Embryonic facial prominence (tissue), 1 donor: ENCODE data around the gene CCDC92.
"Not testable (repeated sequence)": the region's sequence is repeated elsewhere in the genome, so short reads cannot be mapped to it uniquely, and the experiment has no call there.

Experiments
- DNase-seq: peaks from one replicate; pipeline ENCODE4 v3.0.0-alpha.2; 2016; ENCODE audit errors: extremely low spot score

The CCDC92 gene

DNA sequence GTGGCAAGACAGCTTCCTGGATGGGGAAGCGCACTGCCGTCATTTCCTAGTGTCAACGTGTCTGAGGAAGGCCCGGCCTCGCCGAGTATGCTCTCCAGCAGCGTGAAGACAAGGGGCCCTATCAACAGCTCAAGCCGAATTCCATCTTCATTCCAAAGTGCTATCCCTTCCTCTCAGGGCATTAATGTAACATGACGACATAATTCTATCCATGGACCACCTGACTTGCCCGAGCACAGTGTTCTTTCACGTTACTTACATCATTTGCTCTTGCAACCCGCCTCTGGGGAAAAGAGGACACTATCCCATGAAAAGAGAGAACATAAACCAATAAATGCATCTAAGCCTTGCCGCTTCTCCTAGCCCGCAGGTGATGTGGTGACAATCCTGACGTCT, 22.9 kb downstream of the CCDC92 start:
- DNase-seq, result no peak

DNA sequence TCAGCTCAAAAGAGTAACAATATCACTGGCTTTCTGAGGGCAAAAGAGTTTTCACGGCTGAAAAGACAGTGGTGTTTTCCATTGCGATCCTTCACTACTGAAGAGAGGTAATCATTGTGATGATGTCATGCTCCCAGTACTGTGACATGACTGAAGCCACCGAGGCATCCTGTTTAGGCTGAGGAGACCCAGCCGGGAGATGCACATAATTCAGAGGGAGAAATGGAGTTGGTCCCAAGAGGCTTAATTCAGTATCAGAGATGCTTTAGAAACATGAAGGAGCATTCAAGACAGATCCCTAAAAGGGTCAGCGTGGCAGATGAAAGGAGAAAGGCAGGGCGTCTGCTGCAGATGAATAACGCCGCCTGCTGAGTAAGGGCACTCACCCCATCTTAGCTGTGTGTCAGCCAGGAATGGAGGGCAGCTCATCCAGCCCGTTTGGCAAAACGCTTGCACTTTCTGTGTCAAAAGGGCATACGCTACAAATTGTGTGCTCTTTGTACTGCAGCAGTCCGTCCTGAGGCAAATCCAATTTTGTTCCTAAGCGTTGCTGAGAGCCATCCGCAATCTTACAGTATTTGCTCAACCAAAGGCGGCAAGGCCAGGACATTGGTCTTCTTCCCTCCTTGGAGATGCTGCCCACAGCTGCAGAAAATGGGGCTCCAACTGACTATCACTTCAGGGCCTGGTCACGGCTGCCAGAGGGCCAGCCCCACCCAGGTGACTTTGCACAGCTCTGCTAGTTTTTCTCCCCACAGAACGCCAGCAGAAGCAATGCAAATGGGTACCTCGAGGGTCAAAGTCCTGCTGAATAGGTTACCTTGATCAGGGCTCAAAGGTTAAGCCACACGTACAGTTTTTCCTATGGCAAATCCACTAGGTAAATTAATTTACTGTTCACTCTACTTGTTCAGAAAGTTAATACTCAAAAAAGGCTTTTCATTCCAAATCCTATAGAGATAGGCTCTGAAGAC, 23.5 kb downstream of the CCDC92 start:
- DNase-seq, result no peak

DNA sequence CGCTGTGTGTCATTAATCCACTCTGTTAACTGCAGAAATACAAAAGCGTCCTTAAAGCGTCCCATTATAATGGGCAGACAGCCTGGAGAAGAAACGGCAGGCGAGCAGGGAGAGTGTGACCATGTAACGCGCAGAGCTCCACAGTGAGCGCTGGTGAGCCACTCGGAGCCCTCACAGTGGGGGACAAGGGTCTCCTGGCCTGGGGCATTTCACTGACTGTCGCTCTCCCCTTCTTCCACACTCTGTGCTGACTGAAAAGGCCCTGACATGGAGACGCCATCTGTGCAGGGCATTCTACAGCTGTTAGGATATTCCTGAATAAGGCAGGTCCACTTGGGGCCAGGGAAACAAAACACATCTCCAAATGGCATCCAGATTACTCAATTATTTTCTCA, 24.2 kb downstream of the CCDC92 start:
- no peak for DNase-seq

DNA sequence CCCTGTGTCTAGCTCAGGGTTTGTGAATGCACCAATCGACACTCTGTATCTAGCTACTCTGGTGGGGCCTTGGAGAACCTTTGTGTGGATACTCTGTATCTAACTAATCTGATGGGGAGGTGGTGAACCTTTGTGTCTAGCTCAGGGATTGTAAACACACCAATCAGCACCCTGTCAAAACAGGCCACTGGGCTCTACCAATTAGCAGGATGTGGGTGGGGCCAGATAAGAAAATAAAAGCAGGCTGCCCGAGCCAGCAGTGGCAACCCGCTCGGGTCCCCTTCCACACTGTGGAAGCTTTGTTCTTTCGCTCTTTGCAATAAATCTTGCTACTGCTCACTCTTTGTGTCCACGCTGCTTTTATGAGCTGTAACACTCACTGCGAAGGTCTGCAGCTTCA, 25.1 kb downstream of the CCDC92 start:
- not testable (repeated sequence) for DNase-seq

DNA sequence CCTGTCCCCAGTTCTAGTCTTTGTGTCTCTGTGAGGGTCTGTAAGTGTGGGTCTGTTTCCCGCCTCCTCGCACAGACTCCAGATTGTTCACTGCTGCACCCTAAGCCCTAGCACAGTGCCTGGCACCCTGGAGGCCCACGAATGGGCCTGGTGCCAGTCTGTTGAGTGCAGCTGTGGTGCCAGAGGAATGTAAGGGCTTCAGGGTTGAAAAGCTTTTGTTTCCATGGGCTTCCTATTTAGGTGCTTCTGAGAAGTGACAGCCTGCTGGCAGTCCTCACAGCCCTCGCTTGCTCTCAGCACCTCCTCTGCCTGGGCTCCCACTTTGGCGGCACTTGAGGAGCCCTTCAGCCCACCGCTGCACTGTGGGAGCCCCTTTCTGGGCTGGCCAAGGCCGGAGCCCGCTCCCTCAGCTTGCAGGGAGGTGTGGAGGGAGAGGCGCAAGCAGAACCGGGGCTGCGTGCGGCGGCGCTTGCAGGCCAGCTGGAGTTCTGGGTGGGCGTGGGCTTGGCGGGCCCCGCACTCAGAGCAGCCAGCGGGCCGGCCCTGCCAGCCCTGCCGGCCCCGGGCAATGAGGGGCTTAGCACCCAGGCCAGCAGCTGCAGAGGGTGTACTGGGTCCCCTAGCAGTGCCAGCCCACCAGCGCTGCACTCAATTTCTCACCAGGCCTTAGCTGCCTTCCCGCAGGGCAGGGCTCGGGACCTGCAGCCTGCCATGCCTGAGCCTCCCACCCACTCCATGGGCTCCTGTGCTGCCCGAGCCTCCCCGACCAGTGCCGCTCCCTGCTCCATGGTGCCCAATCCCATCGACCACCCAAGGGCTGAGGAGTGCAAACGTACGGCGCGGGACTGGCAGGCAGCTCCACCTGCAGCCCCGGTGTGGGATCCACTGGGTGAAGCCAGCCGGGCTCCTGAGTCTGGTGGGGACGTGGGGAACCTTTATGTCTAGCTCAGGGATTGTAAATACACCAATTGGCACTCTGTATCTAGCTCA, 25.8 kb downstream of the CCDC92 start:
- DNase-seq, result not testable (repeated sequence)

DNA sequence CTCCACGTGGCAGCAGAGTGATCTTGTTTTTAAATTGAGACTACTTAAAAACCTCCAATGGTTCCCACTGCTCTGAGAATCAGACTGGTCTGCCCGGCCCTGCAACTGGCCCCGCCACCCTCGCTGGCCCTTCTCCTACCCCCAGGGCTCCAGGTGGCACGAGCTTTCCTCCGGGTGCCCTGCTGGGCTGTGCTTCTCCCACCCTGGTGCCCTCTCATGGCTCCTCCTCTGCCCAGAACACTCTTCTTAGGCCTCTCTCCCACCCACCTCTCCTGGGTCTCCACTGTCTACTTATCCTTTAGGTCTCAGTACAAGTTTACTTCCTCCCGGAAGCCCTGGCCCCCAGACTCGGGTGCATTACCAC, 26.5 kb downstream of the CCDC92 start:
- DNase-seq, result no peak

DNA sequence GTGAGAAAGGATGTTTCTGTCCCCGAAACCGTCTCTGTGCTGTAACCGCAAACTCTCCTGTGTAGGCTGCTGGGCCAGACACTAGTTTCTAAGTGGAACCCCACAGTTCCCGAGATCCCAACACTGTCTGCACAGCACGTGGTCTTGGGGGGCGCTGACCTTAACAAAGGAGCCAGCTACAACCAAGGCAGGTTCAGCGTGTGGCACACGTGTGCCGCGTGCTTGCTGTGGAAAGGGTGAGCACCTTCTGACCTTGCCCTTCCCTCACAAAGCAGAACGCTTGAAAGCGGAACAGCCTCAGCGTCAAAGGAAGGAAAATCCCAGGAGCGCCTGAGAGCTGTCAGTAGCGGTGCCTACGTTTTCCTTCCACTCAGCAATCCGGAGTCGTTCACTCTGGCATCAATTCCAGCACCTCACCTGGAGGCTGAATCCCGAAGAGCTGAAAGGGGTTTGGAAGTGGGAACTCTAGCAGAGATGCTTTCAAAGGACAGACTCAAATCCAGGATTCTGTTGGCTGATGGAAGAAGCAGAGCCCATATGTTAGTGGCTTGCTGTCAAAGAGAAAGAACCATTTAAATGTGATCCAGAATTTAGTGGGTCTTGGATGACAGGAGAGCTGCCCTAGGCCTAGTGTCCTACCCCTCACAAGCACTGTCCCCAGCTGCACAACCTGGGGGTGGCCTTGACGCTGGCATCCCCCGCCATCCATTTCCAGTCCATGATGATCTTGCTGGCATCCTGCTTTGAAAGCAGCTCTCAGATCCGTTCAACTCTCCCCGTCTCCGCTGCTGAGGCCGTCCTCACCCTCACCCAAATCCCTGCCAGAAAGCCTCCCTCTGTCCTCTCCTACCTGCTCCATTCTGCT, 27.1 kb downstream of the CCDC92 start:
- DNase-seq, result no peak

DNA sequence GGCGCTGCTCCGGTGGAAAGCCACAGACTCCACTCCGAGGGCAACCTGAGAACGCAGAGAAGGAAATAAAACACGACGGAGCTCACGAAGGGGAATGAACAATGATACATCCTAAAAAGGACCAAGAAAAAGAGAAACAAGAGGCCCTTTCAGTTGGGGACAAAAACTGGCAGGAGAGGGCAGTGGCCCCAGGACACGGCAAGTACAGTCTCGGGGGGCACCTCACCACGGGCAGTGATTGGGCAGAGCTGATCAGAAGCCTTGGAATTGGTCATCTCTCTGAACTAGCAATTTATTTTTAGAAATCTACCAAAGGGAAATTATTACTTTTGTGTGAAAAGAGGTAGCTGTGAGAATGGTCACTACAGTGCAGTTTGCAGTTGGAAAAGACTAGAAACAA, 27.9 kb downstream of the CCDC92 start:
- no peak for DNase-seq

DNA sequence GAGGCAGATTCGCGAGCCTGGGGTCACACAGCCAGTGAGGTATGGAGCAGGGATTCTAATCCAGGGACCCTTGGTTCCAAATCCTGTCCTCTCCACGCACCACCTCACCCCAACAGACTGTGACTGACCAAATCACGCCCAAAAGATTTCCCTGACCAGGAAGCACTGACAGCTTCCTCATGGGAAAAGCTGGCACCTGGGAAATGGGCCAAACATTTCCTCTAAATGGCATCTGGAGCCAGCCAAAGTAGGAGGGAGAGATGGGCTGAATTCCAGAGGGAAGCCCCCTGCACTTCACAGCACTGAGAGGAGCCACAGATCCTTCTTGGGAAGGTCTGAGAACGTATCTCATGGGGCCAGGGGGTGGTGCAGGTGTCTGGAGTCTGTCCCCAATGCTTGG, 28.8 kb downstream of the CCDC92 start:
- DNase-seq, result no peak

DNA sequence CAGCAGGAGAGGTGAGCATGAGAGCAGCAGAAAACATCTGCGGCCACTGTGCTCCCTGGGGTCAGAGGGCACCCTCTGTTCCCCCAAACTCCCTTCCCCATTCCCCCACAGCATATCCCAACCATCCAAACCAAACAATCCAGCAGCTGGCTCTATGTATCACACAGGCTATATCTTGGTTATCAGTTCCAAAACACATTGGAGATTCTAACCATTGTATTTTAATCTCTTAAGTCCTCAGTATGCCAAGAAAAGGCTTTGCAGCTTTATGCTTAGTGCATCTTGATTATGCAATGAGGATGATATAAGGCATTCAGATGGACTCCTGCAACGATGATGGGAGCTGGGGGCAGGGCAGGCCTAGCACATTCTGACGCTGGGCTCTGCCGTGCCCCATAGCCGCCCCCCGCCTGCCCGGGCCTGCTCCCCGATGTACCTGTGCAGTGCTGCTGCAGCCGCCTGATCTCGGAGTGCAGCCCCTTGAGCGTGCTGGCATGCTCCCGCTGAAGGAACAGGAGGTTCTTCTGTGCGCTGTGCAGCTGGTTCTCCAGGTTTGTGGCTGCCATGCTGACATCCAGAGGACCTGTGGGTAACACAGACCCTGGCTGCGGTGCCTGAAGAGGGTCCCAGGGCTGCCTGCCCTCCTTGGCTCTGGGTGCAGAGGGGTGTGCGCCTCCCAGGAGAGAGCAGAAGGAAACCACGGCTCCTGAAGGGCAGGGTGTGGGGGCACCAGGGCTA, 29.6 kb downstream of the CCDC92 start:
- DNase-seq, result no peak

DNA sequence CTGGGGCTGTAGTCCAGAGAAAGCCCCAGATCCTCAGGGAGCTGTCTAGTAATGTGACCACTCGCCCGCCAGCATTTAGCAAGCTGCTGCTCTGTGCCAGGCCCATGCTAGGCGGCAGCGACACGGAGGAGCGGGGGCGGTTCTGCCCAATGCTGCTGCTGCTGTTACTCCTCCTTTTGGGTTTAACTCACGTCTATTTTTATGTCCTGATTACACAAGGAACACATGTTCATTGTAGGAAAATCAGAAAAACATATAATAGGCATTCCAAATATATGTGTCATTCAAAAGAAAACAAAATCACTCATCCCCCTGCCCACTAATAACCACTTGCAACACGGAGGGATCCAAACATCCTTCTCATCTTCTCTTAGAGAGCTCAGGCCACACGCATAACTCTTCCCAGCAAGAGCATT, 30.4 kb downstream of the CCDC92 start:
- DNase-seq, result no peak

DNA sequence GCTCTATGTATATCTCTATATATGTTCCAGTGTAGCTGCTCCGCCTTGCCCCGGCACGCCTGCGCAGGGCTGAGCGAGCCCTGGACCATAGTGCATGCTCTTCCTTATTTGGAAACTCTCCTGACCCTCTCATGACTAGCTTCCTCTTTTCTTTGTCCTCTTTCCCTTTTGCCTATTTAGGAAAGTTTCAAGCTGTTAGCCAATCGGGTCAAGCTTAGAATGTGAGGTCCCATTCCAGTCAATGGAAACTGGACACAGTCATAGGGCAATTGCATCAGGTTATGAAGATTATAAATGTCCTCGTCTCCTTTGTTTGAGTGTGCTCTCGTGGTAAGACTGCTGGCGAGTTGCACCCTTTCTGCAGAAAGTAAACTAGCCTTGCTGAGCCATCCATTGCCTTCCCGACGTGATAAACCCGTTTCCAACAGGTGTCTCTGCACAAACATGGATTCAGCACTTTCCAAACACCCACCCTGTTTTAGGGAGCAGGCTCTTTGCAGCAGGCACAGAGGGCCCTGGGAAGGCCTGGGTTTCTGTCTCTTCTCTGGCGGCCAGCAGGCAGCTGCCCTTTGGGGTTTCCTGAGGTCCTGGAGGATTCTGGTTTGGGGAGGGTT, 30.9 kb downstream of the CCDC92 start:
- DNase-seq, result no peak

DNA sequence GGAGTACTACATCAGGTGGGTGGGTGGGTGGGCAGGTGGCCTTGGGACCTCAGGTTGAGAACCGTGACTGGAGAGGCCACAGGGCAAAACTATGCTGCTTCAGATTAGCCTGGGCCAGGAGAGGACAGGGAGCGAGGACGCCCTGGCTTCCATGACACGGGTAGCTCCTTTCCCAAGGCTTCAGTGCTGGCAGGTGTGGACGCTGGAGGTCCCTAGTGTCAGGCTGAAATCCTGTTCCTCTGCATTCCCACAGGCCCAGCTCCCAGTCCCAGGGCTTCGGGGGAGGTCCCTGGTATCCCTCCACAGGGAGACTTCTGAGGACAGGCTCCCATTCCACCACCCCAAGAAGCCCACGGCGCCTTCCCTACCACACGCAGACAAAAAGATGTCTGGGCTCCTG, 31.6 kb downstream of the CCDC92 start:
- no peak for DNase-seq

DNA sequence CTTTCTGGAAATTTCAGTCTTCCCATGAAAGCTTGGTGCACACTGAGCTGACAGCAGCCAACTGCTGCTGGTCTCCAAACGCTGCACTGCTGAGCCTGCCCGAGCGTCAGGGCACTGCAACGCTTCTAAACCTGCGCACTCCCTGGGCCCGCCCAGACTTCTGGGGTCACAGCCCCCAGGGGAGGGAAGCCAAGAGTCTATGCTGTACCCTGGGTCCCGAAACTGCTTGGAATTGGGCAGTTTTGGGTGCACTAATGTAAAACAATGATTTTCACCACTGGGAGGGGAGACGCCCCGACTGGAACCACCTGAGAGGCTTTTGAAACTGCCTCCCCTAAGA, 32.0 kb downstream of the CCDC92 start:
- DNase-seq, result no peak

DNA sequence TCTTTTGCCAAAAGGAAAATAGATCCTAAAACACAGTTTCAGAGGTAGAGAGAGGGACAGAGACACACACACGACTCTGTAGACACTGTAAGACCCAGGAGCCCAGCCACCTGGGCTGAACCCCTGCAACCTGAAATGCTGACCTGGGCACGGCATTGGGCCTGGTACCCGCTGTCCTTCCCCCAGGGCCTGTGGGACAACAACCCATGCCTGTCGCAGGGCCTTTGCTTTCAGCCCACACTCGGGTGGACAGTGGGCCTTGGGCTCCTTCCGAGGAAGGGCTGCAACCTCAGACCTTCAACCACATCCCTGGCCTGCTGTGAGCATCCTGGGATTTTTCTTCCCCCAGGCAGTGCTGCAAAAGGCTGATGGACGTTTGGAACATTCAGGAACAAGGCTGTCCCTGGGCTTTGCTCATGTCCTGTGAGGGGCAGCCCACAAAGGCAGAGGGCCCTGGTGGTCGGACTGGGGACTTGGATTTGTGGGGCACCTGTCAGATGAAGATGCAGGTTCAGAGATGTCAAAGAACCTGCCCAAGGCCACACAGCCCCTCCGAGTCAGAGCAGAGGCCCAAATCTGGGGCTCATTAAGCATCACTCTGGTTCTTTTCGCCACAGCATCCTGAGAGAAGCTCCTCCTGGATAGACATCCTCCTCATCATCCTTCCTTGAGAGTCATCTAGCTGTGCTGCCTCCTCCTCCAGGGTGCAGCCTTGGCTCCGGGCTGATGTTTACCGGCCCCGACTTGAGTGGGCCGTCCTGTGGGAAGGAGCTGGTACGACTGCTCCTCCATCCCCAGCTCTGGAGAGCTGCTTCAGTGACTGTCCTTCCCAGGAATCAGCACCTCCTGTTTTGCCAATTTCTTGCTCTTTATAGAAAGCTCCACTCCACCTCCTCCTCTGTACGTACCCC, 32.7 kb downstream of the CCDC92 start:
- DNase-seq, result no peak

DNA sequence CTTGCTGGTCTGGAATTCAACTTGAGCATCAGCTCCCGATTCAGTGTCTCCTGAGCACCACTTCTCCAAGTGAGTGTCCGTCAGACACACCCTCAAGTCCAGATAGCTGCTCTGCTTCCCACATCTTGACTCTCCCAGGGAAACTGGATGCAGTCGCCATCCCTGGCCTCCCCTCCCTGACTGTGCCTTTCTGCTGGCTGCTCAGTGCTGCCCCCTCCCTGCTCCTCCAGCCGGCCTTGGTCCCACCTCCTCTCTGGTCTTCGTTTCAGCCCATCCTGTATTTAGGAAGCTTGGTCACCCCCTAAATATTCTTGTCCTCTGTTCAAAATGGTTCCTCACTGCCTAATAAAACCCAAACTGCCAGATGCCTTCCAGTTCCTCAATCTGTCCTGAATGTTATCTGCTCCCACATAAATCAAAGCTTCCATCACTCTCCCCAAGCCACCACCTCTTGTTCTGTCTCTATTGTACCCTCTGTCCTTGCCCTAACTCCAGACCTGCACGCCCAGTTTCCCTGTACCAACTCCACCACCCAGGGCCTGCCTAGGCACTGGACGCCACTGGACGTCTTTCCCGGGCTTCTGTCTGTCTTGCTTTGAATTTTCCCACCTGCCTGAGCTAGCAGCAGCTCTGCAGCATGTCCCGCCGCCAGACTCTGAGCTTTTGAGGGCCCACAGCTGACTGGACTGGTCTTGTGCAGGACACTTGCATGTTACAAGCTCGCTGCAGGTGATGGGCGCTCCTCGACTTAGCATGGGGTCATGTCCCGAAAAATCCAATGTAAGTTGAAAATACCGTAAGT, 33.8 kb downstream of the CCDC92 start:
- DNase-seq, result no peak

DNA sequence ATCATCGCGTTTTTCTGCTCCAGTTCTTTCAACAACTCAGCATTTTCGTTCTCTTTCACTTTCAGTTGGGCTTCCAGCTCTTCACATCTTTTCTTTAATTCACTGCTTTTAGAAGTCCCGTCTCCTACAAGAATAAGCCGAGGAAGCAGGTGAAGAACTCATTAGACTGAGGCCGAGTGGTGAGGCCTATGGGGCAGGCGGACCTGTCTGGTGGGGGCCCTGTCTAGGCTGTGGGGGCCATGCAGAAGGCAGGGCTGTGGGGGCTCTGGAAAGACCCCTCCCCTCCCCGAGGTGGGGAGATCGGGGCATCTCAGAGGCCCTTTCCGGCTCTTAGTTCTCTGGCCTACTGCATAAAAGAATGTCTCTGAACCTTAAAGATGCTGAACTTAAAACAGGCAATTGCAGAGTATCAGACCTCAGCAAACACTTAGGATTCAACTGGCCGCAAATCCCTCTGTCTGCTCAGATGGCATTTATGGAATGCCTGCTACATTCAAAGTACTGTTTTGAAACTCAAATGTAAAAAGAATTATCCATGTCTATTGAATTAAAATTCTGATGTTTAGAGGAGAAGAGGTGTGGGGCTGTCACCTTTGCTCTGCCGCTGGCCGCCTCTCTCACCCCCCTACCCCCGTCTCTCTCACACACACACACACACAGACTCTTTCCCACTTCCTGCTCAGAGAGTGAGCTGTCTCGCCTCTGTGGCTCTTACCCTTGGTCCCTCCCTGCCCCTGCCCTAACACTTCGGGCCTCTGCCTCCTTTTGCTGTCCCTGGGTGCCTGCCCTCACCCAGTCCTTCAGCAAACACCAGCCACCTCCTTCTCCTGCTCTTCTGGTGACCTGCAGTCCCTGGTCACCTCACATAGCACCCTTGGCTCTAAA, 34.7 kb downstream of the CCDC92 start:
- no peak for DNase-seq
